ENCODE data around the gene CLDN9.

- TF ChIP-seq CTCF (IDR thresholded peaks at IDR 0.05) (no peak), POLR2A (IDR thresholded peaks at IDR 0.05) (no peak)
Observed at GRCh38 chr16:3056336-3057180, 43.8 kb downstream of the CLDN9 start.
